Left ventricle myocardium inferior (tissue), 1 donor: ENCODE data around the gene GOLGA1. TPM values are rescaled to one million over a fixed set of nuclear protein-coding genes. Genes with fewer than 3 reads are reported as not detected.
"Not testable (repeated sequence)": the region's sequence is repeated elsewhere in the genome, so short reads cannot be mapped to it uniquely, and the experiment has no call there.

Source experiments
- DNase-seq: peaks from one replicate; pipeline ENCODE4 v3.0.0-alpha.2; 2020
- H3K27ac ChIP-seq: fragments of 200-600 bp; replicated peaks from 2 replicates; pipeline ENCODE4 v1.8.0; 2021
- H3K27me3 ChIP-seq: fragments of 200-600 bp; 2 replicates; pipeline ENCODE4 v1.8.0; 2021; ENCODE audit warnings: low read depth
- H3K36me3 ChIP-seq: fragments of 200-600 bp; 2 replicates; pipeline ENCODE4 v1.8.0; 2021
- H3K4me1 ChIP-seq: fragments of 200-600 bp; 2 replicates; pipeline ENCODE4 v1.8.0; 2021
- H3K4me3 ChIP-seq: fragments of 200-600 bp; 2 replicates; pipeline ENCODE4 v1.8.0; 2021; ENCODE audit warnings: mild to moderate bottlenecking, moderate library complexity
- H3K9me3 ChIP-seq: fragments of 200-600 bp; replicated peaks from 2 replicates; pipeline ENCODE4 v1.8.0; 2021
- intact Hi-C: fragments of 100-400 bp; cut with micrococcal nuclease; formaldehyde crosslinking; loops from one replicate; pipeline ENCODE4 v1.11.0; 2022
- total RNA-seq: library from RNA; stranded (reverse); fragmentation: NEBNext Ultra II Directional; extraction: Animal tissue kit (Norgen Biotek cat#: 25700); gene quantifications from one replicate; pipeline ENCODE4 v1.2.1, GENCODE V29; 2021
- TF ChIP-seq, protein P1 (sequence below): fragments of 200-600 bp; IDR thresholded peaks from 2 replicates; pipeline ENCODE4 v1.8.0; 2021; ENCODE audit warnings: antibody characterized with exemption, mild to moderate bottlenecking, borderline replicate concordance
- donor health status: DM: no; HTN: yes; CAD: no; lungs with severe emphysema.

Gene GOLGA1
- total RNA-seq, 1 donor from 2014 or later, result 17.9 TPM

- TF ChIP-seq, protein P1, sequence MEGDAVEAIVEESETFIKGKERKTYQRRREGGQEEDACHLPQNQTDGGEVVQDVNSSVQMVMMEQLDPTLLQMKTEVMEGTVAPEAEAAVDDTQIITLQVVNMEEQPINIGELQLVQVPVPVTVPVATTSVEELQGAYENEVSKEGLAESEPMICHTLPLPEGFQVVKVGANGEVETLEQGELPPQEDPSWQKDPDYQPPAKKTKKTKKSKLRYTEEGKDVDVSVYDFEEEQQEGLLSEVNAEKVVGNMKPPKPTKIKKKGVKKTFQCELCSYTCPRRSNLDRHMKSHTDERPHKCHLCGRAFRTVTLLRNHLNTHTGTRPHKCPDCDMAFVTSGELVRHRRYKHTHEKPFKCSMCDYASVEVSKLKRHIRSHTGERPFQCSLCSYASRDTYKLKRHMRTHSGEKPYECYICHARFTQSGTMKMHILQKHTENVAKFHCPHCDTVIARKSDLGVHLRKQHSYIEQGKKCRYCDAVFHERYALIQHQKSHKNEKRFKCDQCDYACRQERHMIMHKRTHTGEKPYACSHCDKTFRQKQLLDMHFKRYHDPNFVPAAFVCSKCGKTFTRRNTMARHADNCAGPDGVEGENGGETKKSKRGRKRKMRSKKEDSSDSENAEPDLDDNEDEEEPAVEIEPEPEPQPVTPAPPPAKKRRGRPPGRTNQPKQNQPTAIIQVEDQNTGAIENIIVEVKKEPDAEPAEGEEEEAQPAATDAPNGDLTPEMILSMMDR, result no peak
- intact Hi-C loops, result no loop called here
Observed at GRCh38 chr9:124934290-124934689, 6.6 kb downstream of the GOLGA1 start.

DNA sequence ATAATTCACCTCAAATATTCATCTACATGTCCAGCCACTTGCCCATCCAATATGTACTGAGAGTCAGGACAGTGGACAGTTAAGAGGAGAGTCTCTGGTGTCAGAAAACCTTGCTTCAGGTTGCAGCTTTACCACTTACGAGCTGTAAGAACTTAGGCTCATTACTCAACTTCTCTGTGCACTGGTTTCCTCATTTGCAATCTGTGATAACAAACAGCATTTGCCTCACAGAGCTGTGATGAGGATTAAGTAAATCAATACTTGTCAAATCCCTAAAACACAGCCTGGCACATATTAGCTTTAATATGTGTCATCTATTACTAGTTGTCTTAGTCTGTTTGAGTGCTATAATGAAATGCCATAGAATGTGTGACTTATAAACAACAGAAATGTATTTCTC is 8.6 kb downstream of the GOLGA1 start:
- H3K27ac ChIP-seq, result no peak overlapping the region
- H3K4me3 ChIP-seq, result no peak overlapping the region
- DNase-seq, result no peak
- intact Hi-C loops, result no loop called here
- no peaks in the 10 kb centered on the region for H3K27me3 ChIP-seq
- H3K9me3 ChIP-seq, result no peaks in the 10 kb centered on the region
- H3K36me3 ChIP-seq, result peaks cover 96% of the 10 kb centered on the region
- H3K4me1 ChIP-seq, result no peaks in the 10 kb centered on the region
- TF ChIP-seq, protein P1, result no peak

More at GRCh38 chr9:124934290-124934689, 6.6 kb downstream of the GOLGA1 start:
- Histone ChIP-seq H3K4me1 (peaks cover 7% of the 10 kb centered on the region), H3K27me3 (no peaks in the 10 kb centered on the region), H3K36me3 (peaks cover 89% of the 10 kb centered on the region), H3K4me3 (no peak overlapping the region), H3K9me3 (no peaks in the 10 kb centered on the region), H3K27ac (no peak overlapping the region)
- no peak for DNase-seq

GRCh38 chr9:124929464-124929863 is 11.4 kb downstream of the GOLGA1 start:
- H3K9me3 ChIP-seq, result no peaks in the 10 kb centered on the region
- intact Hi-C loops, result no loop called here
- no peak overlapping the region for H3K4me3 ChIP-seq
- no peaks in the 10 kb centered on the region for H3K27me3 ChIP-seq
- TF ChIP-seq, protein P1, result no peak
- H3K27ac ChIP-seq, result no peak overlapping the region
- no peak for DNase-seq
- peaks cover 90% of the 10 kb centered on the region for H3K36me3 ChIP-seq
- no peaks in the 10 kb centered on the region for H3K4me1 ChIP-seq

- no peaks in the 10 kb centered on the region for H3K27me3 ChIP-seq
- TF ChIP-seq, protein P1, result no peak
- H3K36me3 ChIP-seq, result peaks cover 87% of the 10 kb centered on the region
- no peak overlapping the region for H3K27ac ChIP-seq
- no peak overlapping the region for H3K4me3 ChIP-seq
- H3K4me1 ChIP-seq, result no peaks in the 10 kb centered on the region
- no peak for DNase-seq
- intact Hi-C loops, result no loop called here
- H3K9me3 ChIP-seq, result no peaks in the 10 kb centered on the region
Observed at GRCh38 chr9:124928116-124928515, 12.8 kb downstream of the GOLGA1 start.

DNA sequence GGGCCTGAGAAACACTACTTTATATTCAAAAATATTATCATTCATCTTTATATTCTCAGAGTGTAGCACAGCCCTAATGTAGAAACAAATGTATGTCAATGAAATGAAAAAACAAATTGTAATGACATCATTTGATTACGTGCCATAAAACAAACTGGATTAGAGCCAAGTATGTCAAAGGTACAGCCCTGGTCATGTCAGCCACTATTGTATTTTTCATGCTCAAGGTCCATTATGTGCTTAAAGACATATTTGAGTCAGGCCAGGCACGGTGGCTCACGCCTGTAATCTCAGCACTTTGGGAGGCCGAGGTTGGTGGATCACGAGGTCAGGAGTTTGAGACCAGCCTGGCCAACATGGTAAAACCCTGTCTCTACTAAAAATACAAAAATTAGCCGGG is 20.5 kb downstream of the GOLGA1 start:
- intact Hi-C loops, DNase-seq, H3K27me3 ChIP-seq, H3K4me1 ChIP-seq, H3K9me3 ChIP-seq, H3K4me3 ChIP-seq, H3K27ac ChIP-seq: not testable (repeated sequence)
- H3K36me3 ChIP-seq, result peaks cover 73% of the 10 kb centered on the region

- Histone ChIP-seq H3K27me3 (no peaks in the 10 kb centered on the region), H3K9me3 (no peaks in the 10 kb centered on the region), H3K27ac (no peak overlapping the region), H3K36me3 (peaks cover 80% of the 10 kb centered on the region), H3K4me3 (no peak overlapping the region), H3K4me1 (no peaks in the 10 kb centered on the region)
- TF ChIP-seq, protein P1, result no peak
- intact Hi-C loops, result no loop called here
- no peak for DNase-seq
Observed at GRCh38 chr9:124914753-124915405, 26.0 kb downstream of the GOLGA1 start.
